Stimulated activated CD8-positive, alpha-beta memory T cell treated with anti-CD3 and anti-CD28 coated beads, Interleukin-15, amount 100 ng/mL, for 48 hours (primary cell): Measurements from ENCODE around the gene COX10.
A peak's percentile ranks its signal among the peaks of the same experiment; 100 is the strongest.
"Not testable (repeated sequence)": the region's sequence is repeated elsewhere in the genome, so short reads cannot be mapped to it uniquely, and the experiment has no call there.

Source experiments
- DNase-seq, 2 donors: peaks; one replicate each; pipeline ENCODE4 v3.0.0-alpha.2; 2020; ENCODE audit warnings: low read depth in 2 of 2

The COX10 gene

DNA sequence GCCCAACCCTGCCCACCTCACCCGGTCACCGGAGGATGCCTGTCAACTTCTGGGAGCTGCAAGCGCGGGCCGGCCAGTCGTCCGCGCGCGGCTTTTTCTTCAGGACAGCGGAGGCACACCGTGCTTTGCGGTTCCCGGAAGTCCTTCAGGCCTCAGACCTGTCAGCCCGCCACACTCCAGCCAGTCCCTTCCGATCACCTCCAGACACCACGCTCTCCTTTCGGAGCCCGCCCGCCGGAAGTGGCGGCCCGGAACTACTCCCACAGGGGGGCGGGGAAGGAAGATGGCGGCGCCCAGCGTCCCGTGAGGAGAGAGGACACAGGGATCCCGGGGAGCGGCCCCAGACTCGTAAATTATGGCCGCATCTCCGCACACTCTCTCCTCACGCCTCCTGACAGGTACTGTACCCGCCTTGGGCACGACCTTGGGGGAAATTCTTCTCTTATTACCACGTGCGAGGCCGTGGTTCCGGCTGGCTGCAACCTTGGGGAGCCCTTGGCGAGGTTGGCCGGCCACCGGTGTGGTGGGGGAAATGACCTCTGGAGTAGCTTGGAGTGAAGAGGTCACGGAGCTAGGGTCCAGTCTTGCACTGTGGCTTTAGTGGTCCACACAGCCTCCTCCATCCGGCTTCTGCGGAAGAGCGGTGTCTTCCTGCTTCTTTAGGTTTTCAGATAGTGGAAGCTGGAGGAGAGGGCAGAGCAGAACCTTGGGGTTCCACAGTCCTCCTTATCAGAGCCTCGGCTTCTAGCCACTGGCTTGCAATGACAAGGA lies at the start of gene COX10:
COX10 (plus strand) TSS at position 254 of the 771 bp plus-strand sequence; CDS start at position 356, 102 bp downstream.
- peak; percentile 77 to 82 for DNase-seq

DNA sequence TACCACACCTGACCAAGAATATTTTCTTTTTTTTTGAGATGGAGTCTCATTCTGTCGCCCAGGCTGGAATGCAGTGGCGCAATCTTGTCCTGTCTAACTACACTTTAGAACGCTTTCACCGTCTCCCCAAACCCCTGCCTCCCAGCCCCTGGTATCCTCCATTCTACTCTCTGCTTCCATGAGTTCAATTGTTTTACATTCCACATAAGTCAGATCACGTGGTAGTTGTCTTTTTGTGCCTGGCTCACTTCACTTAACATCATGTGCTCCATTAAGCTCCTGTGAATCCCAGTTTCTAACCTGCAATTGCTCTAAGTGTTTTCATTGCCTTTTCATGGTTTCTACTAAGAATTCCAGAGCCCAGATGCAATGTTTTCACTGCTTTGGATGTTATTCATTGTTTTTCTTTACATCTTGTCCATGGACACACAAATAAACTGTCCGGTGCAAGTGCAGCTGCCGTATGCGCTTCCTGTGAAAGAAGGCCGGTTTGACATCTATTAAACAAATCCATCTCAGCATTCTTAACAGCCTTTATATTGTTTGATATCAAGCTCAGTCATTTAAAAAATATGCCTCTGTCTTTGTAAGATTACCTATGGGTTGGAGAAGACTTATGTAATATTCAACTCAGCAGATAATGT lies 47.5 kb upstream of the COX10 start:
- not testable (repeated sequence) for DNase-seq

DNA sequence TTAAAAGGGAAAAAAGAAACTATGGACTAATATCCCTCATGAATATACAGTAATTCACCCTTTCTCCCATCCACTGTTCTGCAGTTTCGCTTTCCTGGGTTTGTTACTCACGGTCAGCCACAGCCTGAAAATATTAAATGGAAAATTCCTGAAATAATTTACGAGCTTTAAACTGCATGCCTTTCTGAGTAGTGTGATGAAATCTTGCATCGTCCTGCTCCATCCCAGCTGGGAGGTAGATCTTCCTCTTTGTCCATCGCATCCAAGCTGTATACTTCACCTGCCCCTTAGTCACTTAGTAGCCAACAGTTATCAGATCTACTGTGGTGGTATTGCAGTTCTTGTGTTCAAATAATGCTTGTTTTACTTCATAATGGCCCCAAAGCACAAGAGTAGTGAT lies 39.5 kb upstream of the COX10 start:
- not testable (repeated sequence) for DNase-seq

DNA sequence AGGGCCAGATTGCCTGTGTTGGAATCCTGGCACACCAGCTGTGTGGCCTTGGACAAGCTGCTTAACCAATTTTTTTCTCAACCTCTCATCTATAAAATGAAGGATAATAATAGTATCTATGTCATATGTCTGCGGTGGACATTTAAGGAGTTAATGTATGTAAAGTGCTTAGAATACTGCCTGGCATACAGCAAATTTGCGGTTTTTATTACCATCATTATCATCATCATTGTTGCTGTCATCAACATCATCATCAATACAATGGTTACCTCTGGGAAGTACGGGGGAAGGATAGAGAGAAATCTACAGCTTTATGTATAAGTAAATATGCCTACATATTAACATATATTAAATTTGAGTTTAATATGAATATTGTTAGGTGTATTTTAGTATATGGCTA lies 37.1 kb upstream of the COX10 start:
- no peak for DNase-seq

DNA sequence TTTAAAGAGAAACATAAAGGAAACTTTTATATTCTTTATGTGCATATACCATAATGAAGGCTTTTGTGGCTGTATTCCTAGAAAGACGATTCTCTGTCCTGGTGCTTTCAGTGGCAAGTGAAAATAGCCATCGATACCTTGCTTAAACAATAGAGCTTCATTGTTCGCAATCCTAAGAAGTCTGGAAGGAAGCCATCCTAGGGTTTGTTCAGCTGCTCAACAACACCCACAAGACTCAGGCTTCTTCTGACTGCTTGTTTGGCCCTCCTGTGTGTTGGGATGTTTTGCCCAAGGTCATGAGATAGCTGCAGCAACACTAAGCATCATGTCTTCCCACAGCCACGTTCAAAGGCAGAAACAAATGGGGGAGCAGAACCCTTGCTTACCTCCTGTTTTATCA lies 36.1 kb upstream of the COX10 start:
- no peak for DNase-seq

DNA sequence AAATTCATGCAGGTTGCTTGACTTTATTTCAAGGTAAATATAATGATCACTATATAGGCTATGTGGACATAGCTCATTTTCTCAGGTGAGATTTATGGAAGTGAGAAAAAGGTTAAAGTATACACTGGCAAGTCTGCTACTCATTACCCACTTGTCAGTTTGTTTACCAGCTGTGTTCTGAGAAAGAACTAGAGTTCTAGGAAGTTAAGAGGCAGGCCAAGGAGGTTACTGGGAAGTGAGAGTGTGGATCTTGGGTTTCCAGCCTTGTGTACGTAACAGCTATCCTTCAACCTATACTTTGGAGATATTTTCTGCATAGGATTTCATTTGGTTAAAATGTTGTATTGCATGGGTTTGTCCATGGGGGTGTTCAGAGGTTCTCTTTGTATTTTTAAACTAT lies 31.9 kb upstream of the COX10 start:
- no peak for DNase-seq

DNA sequence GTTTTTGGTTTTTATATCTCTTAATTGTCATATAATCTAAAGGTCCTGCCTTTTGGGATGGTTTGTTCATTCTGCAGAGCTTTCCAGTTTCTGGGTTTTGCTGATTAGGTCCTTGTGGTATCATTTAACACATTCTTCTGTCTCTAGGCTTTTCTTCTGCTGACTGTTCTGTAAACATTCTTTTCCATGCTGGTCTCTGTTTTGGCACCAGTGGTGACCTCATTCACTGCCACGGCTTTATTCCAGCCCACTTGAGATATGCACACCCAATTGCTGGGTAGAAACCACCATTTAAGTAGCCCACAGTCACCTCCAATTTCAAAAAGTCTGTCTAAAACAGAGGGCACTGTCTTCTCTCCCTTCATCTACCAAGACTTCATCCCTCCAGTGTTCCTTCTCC lies 31.1 kb upstream of the COX10 start:
- DNase-seq = no peak

DNA sequence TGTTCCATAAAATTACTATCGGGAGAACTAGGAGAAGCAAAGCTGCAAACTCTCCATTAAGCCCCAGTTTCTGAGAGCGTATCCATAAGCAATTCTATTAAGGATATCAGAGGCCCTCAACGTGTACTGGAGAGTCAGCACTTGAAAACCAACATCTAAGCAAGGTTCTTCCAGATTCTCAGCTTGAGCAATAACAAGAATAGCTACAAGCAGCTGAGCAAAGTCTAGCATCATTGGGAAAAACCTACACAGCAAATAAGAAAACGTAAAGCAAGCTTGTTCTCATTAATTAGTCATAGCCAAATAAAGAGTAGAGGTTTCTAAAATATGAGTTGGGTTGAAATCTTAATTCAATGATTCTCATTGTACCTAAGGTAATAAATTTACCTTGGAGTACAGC lies 26.9 kb upstream of the COX10 start:
- no peak for DNase-seq

DNA sequence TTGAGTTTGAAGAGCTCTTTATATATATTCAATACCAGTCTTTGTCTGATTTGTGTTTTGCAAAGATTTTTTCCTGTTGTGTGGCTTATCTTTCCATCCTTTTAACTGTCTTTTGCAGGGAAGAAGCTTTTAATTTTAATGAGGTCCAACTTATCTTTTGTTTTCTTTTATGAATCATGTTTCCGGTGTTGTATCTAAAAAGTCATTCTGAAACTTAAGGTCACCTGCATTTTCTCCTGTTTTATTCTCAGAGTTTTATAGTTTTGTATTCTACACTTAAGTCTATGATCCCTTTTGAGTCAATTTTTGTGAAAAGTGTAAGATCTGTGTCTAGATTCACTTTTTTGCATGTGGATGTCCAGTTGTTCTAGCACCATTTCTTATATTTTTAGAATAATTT lies 24.6 kb upstream of the COX10 start:
- no peak for DNase-seq

DNA sequence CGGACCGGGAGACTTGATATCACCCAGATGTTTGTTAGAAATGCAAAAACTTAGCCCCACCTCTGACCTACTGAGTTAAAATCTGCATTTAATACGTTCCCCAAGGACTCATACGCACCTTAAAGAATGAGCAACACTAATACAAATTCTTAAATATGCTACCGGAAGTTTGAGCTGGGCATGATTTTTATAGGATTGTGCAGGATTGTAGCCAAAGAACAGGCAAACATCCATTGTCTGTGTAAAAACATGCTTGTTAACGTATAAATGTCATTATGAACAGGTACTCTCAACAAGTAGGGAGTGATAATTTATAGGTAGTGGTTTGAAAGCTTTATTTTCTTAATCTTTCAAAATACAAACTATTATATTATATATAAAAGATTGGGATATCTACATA lies 22.3 kb upstream of the COX10 start:
- no peak for DNase-seq

DNA sequence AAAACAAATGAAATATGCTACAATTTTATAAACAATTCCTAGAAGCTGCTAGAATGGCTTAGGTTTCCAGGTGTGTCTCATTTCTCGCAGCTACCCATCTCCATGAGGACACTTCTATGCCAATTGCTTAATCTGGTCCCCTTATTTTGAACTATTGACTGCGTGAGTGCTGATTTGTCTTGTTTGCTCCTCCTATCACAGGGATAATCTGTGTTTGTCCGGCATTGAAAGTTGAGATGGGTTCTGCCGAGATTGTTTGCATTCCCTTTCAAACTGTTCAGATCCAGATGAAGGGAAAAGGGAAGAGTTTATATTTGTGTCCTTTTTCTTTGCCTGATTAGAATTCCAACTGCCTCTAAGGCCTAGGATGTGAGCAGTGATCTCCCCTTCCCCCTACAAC lies 21.7 kb upstream of the COX10 start:
- no peak for DNase-seq

DNA sequence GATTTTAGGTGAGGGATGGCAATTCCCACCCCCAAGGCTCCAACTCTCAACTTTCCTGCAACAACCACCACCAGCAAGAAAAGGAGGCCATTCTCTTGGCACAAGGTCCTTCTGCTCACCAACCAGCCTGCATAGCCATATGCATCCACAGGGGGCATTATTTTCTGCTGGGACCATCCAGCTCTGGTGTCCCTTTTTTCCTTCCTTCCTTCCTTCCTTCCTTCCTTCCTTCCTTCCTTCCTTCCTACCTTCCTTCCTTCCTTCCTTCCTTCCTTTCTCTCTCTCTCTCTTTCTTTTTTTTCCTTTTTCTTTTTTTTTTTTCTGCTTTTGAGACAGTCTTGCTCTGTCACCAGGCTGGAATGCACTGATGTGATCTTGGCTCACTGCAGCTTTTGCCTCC lies 21.1 kb upstream of the COX10 start:
- no peak for DNase-seq

DNA sequence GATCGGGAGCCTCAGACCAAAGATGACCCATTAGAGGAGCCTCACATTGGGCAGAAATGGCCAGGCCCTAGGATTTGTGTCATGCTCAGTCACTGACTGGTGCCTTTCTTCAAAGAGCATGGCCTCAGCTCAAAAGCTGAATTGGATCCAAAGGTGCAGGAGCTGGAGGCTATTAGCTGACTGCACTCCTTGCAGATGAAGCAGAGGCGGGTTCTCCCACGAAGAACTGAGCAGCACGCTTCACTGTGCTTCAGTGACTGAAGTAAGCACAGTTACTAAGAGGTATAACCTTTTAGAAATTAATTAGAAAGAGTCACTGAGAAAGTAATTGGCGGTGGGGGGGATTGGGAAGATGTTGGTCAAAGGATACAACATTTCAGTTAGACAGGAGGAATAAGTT lies 18.7 kb upstream of the COX10 start:
- DNase-seq = no peak

DNA sequence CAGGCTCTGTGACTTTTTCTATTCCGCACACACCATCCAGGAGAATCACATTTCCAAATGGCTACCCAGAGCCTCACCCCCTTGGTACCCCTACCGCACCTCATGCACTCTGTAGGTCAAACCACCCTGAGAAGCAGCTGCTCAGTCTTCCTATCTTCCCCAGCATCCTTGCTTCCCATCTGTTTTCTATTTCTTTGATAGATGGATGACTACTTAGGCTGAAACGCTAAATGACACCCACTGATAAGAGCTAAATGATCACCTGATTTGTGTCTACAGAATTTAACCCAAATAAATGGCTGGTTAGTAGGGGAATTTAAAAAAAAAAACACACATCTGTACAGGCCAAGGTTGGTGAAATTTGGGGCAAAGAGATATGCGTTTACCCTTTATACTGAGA lies 17.6 kb upstream of the COX10 start:
- DNase-seq = no peak

DNA sequence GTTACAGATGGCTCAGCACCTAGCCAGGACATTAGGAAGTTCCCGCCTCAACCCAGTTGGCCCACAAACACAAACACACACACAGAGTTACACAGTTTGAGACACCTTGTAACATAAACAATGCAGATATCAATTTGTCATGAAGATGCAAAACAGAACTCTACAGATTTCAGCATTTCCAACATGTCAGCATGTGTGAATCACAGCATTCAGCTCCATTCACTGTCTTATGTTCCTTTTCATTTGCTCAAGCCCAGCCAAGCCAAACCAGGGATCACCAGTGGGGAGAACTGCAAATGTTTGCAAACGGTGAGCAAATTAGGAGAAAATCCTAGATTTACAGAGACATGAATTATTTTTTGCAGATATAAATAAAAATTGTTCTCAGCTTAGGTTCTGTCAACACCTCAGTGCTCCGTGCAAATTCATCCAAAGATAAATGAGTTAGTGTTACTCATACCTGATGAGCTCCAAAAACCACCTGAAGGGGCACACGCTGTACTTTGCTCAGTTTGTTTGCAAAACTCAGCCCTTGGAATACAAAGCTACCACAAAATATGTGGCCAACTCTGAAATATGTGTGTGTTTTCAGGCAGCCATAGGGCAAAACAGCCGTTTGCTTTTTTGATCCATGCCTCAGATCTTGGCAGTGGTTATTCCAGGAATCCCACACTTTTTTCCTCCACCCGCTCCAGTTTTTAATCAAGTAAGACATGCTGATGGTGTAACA lies 16.3 kb upstream of the COX10 start:
- no peak for DNase-seq

DNA sequence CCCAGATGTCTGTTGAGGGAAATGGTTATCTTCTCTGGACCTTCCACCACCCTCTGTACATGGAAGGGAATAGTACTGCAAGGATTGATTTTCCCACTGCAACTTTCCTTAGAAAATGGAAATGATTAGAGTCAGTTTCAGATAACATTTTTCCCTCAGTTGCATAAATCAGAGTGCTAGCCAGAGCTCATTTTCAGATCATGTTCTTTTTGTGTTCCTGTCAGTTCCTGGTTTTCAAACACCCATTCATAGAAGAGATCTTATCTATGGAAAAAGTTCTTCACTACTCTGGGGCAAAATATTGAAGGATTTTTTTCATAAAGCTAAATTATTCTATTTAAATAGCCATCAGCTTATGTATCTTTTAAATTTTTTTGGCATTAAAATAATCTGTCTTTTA lies 11.7 kb upstream of the COX10 start:
- DNase-seq = no peak

DNA sequence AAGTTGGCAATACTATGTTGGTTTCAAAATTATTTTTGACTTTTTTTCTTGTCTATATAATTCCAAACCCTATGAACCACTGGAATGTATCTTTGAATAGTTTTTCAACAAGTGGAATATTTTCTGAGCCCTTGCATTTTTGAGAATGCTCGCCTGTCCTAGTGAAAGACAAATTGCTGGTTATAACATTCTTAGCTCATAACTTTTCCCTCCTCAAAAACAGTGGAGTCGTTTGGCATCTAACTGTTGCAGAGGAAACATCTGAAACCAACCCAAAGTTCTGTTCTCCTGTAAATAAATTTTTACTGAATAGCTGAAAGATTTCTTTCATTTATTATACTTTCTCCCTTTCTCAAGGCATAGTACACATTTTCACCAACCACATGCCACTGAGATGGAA lies 11.3 kb upstream of the COX10 start:
- DNase-seq = no peak

DNA sequence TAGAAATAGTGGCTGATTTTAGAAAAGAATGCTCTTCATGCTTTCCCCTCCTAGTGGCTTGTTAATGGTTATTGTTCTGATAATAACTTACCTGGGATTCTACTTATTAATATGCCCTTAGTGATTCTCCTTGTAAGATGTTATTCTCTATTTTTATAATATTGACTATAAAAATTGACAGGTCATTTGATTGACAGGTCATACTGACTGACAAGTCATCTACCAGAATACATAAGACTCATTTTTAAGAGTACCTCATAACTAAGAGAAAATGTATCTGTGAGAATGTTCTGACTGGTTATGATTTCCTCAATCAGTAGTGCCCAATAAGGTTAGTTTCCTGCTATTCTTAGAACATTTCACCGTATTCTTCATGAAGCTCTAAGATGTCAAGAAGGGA lies 8.6 kb upstream of the COX10 start:
- DNase-seq = no peak

DNA sequence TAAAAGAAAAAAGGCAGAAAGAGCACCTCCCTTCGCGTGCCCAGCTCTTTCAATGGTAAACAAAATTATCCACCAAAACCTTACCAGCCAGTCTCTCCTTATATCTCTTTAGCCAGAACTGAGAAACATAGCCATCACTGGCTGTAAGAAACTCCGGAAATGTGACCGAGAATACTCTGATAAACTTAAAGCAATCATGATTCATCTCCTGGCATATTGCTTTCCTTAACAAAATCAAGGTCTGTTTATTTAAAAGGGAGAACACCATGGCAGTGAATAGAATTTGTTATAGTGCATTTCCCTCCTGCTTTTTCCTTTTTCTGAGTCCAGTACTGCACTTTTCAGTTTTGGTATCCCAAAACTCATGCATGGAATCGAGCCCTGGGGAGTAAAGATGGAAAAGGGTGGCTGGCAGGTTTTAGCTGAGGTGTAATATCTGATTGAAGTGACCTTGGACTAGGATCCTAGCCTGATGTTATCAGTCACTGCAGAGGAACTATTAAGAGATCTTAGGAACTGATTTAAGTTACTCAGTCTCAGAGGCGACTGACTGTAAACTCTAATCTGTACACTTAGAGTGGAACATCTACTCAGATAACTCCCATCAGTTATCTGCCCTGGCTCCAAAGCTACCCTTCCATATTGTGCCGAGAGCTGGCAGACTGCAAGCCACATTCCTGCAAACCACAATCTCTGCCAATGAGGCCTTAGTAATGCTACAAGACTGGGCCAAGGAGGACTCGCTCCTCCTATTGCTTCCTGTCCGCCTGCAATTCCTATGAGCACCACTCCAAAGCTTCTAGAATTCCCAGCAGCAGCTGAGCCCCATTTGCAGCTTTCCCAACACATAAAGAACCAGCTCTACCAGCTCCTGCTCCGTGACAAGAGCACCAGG lies 7.4 kb upstream of the COX10 start:
- DNase-seq = no peak

DNA sequence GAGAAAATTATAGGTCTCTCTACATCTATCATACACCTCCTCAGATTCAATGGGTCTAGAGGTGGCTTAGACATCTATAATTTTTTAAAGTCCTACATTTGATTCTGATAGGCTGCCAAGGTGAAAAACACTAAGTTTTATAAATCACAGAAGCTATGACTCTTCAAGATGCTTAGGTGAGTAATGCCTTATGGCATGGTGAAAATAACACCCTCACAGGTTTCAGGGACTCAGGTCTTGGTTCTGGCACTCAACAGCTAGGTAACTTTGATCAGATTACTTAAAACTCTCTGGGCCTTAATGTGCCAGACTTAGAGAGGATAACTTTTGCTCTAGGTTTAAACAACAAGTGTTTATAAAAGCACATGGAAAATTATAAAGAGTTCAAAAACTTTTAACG lies 2.0 kb upstream of the COX10 start:
- no peak for DNase-seq

DNA sequence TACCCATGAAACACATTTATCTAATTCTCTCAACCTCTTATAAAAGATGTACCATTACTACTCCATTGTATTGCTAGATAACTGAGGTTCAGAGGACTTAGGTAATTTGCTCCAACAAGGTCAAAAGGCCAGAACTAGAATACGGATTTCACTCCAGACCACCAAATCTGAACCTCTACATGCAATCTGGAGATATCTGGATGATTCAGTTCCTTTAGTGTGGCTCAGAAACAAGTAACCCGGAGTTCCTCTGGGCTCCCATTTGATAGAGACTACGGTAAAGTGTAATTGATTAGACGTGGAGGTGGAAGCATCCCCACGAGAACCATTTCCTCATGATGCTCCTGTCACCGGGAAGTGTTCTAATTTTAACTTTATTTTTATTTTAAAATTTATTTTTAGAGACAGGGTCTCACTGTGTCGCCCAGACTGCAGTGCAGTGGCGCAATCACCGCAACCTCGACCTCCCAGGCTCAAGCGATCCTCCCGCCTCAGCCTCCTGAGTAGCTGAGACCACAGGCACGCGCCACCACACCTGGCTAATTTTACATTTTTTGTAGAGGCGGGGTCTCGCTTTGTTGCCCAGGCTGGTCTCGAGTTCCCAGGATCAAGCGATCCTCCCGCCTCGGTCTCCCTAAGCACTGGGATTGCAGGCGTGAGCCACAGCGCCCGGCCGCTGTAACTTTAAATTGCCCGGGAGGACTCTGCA lies 608 bp upstream of the COX10 start:
- DNase-seq = no peak
